HG03520 (cell line): ENCODE data around the gene PCBD1.

ENCODE experiments used
- ATAC-seq: cut with Tn5 transposase; IDR thresholded peaks from one replicate; pipeline ENCODE4 v1.9.1; 2021; ENCODE audit warnings: mild to moderate bottlenecking, moderate library complexity; ENCODE audit not compliant: unreplicated experiment

PCBD1 gene

GRCh38 chr10:70838270-70838805 is 50.0 kb downstream of the PCBD1 start:
- no peak for ATAC-seq

- no peak for ATAC-seq
Measured at GRCh38 chr10:70837660-70838059, 50.7 kb downstream of the PCBD1 start.

- no peak for ATAC-seq
Measured at GRCh38 chr10:70836319-70836718, 52.0 kb downstream of the PCBD1 start.

DNA sequence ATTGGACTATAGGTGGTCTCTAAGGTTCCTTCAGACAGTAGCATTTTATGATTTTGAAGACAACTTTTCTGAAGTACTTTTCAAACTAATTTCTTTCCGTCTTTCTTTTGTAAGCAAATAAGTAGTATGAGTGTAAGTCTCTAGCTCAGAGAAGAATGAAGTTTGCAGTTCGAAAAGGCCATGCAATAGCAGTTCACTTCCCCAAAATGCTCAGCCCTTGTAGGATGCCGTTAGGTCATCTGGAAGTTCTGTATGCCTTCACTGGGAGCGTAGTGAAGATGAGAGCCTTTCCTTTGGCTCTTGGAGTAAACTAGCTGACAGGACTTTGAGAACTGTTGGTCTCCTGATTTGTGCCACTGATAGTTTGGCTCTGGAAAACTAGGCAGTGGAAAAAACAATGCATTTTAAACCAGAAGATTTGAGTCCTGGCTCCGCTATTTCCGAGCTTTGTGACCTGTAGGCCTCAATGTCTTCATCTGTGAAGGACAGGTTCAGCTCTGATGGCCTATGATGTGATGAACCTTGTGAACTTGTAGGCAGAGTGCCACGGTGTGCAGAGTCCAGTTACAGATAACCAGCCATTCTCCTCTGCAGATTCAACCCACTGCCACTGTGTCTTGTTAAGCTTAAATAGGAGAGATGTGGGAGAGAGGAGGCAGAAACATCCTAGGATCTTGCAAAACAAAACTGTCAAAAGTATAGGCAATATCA is 53.8 kb downstream of the PCBD1 start:
- no peak for ATAC-seq

- ATAC-seq: no peak
Measured at GRCh38 chr10:70834021-70834420, 54.3 kb downstream of the PCBD1 start.

GRCh38 chr10:70833601-70834000 is 54.8 kb downstream of the PCBD1 start:
- ATAC-seq: no peak
